ENCODE measurements around the gene HECTD2. TPM values are rescaled to one million over a fixed set of nuclear protein-coding genes. Genes with fewer than 3 reads are reported as not detected.

HECTD2 gene
- total RNA-seq, 1 experiment from 2014 or later: 2.0 TPM

GRCh38 chr10:91545384-91545783 lies 135.2 kb downstream of the HECTD2 start:
- Histone ChIP-seq H3K9me3 (no peaks in the 10 kb centered on the region), H3K27me3 (replicated peaks; ENCODE audit: control insufficient read depth, insufficient read depth, low read length) (no peaks in the 10 kb centered on the region; the same call in 1 of the 2 replicates), H3K4me1 (no peaks in the 10 kb centered on the region), H3K36me3 (ENCODE audit: control insufficient read depth, insufficient read depth, low read length) (no peaks in the 10 kb centered on the region), H3K4me3 (ENCODE audit: low read depth, low read length) (no peak overlapping the region)
- ChIA-PET CTCF (no interaction called here), POLR2A (no interaction called here)
- no peak for DNase-seq
- H3K9me3 Mint-ChIP-seq (ENCODE audit: unreplicated experiment): no peaks in the 10 kb centered on the region
- H3K27me3 Mint-ChIP-seq (ENCODE audit: insufficient read depth, unreplicated experiment): peaks cover 16% of the 10 kb centered on the region
- H3K27ac Mint-ChIP-seq (ENCODE audit: unreplicated experiment): no peak overlapping the region
- no TSS peak for BruUV-seq (replicated peaks)
- no peak overlapping the region for H3K4me3 Mint-ChIP-seq (ENCODE audit: unreplicated experiment)
- H3K4me1 Mint-ChIP-seq (ENCODE audit: low read depth, unreplicated experiment): no peaks in the 10 kb centered on the region
- H3K36me3 Mint-ChIP-seq (ENCODE audit: insufficient read depth, unreplicated experiment): no peaks in the 10 kb centered on the region
- TF ChIP-seq, protein P1, sequence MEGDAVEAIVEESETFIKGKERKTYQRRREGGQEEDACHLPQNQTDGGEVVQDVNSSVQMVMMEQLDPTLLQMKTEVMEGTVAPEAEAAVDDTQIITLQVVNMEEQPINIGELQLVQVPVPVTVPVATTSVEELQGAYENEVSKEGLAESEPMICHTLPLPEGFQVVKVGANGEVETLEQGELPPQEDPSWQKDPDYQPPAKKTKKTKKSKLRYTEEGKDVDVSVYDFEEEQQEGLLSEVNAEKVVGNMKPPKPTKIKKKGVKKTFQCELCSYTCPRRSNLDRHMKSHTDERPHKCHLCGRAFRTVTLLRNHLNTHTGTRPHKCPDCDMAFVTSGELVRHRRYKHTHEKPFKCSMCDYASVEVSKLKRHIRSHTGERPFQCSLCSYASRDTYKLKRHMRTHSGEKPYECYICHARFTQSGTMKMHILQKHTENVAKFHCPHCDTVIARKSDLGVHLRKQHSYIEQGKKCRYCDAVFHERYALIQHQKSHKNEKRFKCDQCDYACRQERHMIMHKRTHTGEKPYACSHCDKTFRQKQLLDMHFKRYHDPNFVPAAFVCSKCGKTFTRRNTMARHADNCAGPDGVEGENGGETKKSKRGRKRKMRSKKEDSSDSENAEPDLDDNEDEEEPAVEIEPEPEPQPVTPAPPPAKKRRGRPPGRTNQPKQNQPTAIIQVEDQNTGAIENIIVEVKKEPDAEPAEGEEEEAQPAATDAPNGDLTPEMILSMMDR (IDR thresholded peaks at IDR 0.05; ENCODE audit: insufficient read depth in 1 of 2, low read depth in 1 of 2, low read length in 1 of 2, severe bottlenecking in 1 of 2, unreplicated experiment in 1 of 2): no peak
- intact Hi-C loops (cut with micrococcal nuclease; ENCODE audit: unreplicated experiment): no loop called here

DNA sequence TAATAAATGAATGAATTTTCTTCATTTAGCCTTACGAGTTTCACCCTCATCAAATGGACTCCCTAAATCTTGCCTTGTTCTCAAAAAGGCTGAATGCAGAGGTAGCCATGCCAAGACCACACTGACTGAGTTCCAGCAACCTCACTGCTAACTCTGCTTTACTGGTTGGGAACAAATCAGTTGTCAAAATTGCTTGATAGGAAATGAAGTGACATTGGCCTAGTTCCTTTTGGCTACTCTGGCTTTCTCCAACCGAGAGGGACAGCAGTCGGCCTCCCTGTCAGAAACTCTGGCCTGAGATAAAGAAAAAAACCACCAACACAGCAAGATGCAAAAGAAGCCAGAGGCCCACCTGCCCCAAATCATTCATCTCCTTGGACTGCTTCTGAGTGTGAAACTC lies 135.7 kb downstream of the HECTD2 start:
- no peaks in the 10 kb centered on the region for H3K4me1 ChIP-seq
- H3K27ac Mint-ChIP-seq (ENCODE audit: unreplicated experiment): no peak overlapping the region
- no peak for DNase-seq
- H3K9me3 ChIP-seq: no peaks in the 10 kb centered on the region
- POLR2A ChIA-PET: no interaction called here
- H3K27me3 ChIP-seq (replicated peaks; ENCODE audit: control insufficient read depth, insufficient read depth, low read length): no peaks in the 10 kb centered on the region; the same call in 1 of the 2 replicates
- peaks cover 16% of the 10 kb centered on the region for H3K27me3 Mint-ChIP-seq (ENCODE audit: insufficient read depth, unreplicated experiment)
- H3K36me3 Mint-ChIP-seq (ENCODE audit: insufficient read depth, unreplicated experiment): no peaks in the 10 kb centered on the region
- intact Hi-C loops (cut with micrococcal nuclease; ENCODE audit: unreplicated experiment): no loop called here
- no peaks in the 10 kb centered on the region for H3K36me3 ChIP-seq (ENCODE audit: control insufficient read depth, insufficient read depth, low read length)
- no peaks in the 10 kb centered on the region for H3K9me3 Mint-ChIP-seq (ENCODE audit: unreplicated experiment)
- H3K4me1 Mint-ChIP-seq (ENCODE audit: low read depth, unreplicated experiment): no peaks in the 10 kb centered on the region
- CTCF ChIA-PET: no interaction called here
- H3K4me3 Mint-ChIP-seq (ENCODE audit: unreplicated experiment): no peak overlapping the region
- BruUV-seq (replicated peaks): no TSS peak
- TF ChIP-seq, protein P1 (IDR thresholded peaks at IDR 0.05; ENCODE audit: insufficient read depth in 1 of 2, low read depth in 1 of 2, low read length in 1 of 2, severe bottlenecking in 1 of 2, unreplicated experiment in 1 of 2): no peak
- H3K4me3 ChIP-seq (ENCODE audit: low read depth, low read length): no peak overlapping the region

- Mint-ChIP-seq H3K9me3 (ENCODE audit: unreplicated experiment) (no peaks in the 10 kb centered on the region), H3K27ac (ENCODE audit: unreplicated experiment) (no peak overlapping the region), H3K27me3 (ENCODE audit: insufficient read depth, unreplicated experiment) (peaks cover 3% of the 10 kb centered on the region), H3K4me3 (ENCODE audit: unreplicated experiment) (no peak overlapping the region), H3K36me3 (ENCODE audit: insufficient read depth, unreplicated experiment) (no peaks in the 10 kb centered on the region), H3K4me1 (ENCODE audit: low read depth, unreplicated experiment) (no peaks in the 10 kb centered on the region)
- BruUV-seq (replicated peaks): no TSS peak
- intact Hi-C loops (cut with micrococcal nuclease; ENCODE audit: unreplicated experiment): no loop called here
- DNase-seq: no peak
- Histone ChIP-seq H3K36me3 (ENCODE audit: control insufficient read depth, insufficient read depth, low read length) (no peaks in the 10 kb centered on the region), H3K4me1 (no peaks in the 10 kb centered on the region), H3K4me3 (ENCODE audit: low read depth, low read length) (no peak overlapping the region), H3K9me3 (no peaks in the 10 kb centered on the region), H3K27me3 (replicated peaks; ENCODE audit: control insufficient read depth, insufficient read depth, low read length) (no peaks in the 10 kb centered on the region)
- ChIA-PET POLR2A (no interaction called here), CTCF (no interaction called here)
- TF ChIP-seq, protein P1 (IDR thresholded peaks at IDR 0.05; ENCODE audit: insufficient read depth in 1 of 2, low read depth in 1 of 2, low read length in 1 of 2, severe bottlenecking in 1 of 2, unreplicated experiment in 1 of 2): no peak
Observed at GRCh38 chr10:91549262-91549661, 139.1 kb downstream of the HECTD2 start.

Data from Caco-2 (cell line).